SJSA1 (cell line): ENCODE data around the gene INHBE. TPM values are rescaled to one million over a fixed set of nuclear protein-coding genes. Genes with fewer than 3 reads are reported as not detected.

ENCODE experiments used
- DNase-seq, 2 experiments: peaks; one replicate each; pipeline ENCODE4 v3.0.0-alpha.2; 2015 to 2020; ENCODE audit warnings: low spot score in 2 of 2, low read depth in 1 of 2
- H3K27ac ChIP-seq: fragments of 250-450 bp; sonication (Bioruptor Pico); 2 replicates; pipeline ENCODE4 v1.5.1; 2020; ENCODE audit warnings: mild to moderate bottlenecking, moderate library complexity
- H3K27me3 ChIP-seq: fragments of 250-450 bp; sonication (Bioruptor Pico); replicated peaks from 2 replicates; pipeline ENCODE4 v1.5.1; 2020; ENCODE audit warnings: mild to moderate bottlenecking, moderate library complexity
- H3K36me3 ChIP-seq: fragments of 250-450 bp; sonication (Bioruptor Pico); 2 replicates; pipeline ENCODE4 v1.5.1; 2020; ENCODE audit warnings: mild to moderate bottlenecking
- H3K4me1 ChIP-seq: fragments of 250-450 bp; sonication (Bioruptor Pico); replicated peaks from 2 replicates; pipeline ENCODE4 v1.6.1; 2021; ENCODE audit warnings: mild to moderate bottlenecking
- H3K4me3 ChIP-seq: fragments of 250-450 bp; sonication (Bioruptor Pico); 2 replicates; pipeline ENCODE4 v1.5.1; 2020; ENCODE audit warnings: mild to moderate bottlenecking
- H3K9me3 ChIP-seq: fragments of 250-450 bp; sonication (Bioruptor Pico); replicated peaks from 2 replicates; pipeline ENCODE4 v1.5.1; 2020; ENCODE audit warnings: mild to moderate bottlenecking
- total RNA-seq: library from RNA; depleted of rRNA; stranded (reverse); fragments of >200 nt; shearing (Covaris generic); gene quantifications from 2 replicates; pipeline ENCODE4 v1.2.3, GENCODE V29; 2014

INHBE gene
- total RNA-seq, 1 experiment from 2014 or later: 2.2 TPM

GRCh38 chr12:57470286-57470969 is 15.3 kb downstream of the INHBE start:
- no peaks in the 10 kb centered on the region for H3K4me1 ChIP-seq
- peaks cover 3% of the 10 kb centered on the region; the same call in 1 of the 2 replicates for H3K9me3 ChIP-seq
- H3K4me3 ChIP-seq: no peak overlapping the region
- H3K36me3 ChIP-seq: peaks cover 75% of the 10 kb centered on the region
- peak; percentile 78 to 96 for DNase-seq
- no peaks in the 10 kb centered on the region for H3K27me3 ChIP-seq
- no peak overlapping the region for H3K27ac ChIP-seq

DNA sequence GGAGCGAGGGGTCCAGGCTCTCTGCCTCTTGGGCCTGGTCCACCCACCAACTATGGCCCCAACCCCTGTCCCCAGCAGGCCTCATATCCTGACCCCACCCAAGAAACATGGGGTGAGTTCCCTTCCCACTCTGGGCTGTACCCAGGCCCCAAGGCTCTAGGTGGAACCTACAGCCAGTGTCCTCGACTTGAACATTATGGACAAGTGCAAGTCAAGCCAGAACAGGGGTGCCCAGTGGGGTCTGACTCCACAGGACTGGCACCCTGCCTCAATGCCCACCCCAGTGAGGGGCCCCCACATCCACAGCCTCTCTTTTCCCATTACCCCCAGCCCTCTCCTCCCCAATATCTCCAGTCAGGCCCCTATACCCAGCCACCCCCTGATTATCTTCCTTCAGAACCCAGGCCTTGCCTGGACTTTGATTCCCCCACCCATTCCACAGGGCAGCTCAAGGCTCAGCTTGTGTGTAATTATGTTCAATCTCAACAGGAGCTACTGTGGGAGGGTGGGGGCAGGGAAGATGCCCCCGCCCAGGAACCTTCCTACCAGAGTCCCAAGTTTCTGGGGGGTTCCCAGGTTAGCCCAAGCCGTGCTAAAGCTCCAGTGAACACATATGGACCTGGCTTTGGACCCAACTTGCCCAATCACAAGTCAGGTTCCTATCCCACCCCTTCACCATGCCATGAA is 16.0 kb downstream of the INHBE start:
- Histone ChIP-seq H3K9me3 (peaks cover 3% of the 10 kb centered on the region; the same call in 1 of the 2 replicates), H3K27me3 (no peaks in the 10 kb centered on the region), H3K36me3 (peaks cover 68% of the 10 kb centered on the region), H3K4me1 (no peaks in the 10 kb centered on the region), H3K4me3 (no peak overlapping the region), H3K27ac (no peak overlapping the region)
- DNase-seq: peak; percentile 76 to 94

DNA sequence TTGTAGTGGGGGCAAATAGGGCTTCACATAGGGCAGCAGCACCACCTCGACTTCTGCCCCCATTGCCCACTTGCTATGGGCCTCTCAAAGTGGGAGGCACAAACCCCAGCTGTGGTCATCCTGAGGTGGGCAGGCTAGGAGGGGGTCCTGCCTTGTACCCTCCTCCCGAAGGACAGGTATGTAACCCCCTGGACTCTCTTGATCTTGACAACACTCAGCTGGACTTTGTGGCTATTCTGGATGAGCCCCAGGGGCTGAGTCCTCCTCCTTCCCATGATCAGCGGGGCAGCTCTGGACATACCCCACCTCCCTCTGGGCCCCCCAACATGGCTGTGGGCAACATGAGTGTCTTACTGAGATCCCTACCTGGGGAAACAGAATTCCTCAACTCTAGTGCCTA is 16.6 kb downstream of the INHBE start:
- Histone ChIP-seq H3K36me3 (peaks cover 63% of the 10 kb centered on the region), H3K4me1 (no peaks in the 10 kb centered on the region), H3K4me3 (no peak overlapping the region), H3K27ac (no peak overlapping the region), H3K9me3 (peaks cover 3% of the 10 kb centered on the region; the same call in 1 of the 2 replicates), H3K27me3 (no peaks in the 10 kb centered on the region)
- peak in 1 of 2 experiments; percentile 94 for DNase-seq

DNA sequence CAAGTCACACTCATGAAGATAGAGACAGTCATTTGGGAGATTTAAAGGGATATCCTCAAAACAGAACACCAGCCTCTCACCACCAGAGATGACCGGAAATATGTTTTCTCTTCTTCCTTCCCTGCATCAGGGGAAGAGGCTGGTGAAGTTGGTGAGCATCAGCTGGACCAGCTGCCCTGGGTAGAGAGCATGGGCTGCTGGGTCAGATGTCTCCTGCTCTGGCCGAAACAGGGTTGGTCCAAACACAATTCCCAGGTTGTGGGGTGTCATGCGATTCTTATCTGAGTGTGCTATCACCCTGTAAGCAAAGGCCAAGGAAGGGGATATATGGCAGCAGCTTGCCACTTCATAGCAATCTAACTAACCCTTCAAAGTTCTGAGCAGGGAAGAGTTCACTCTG is 17.3 kb downstream of the INHBE start:
- Histone ChIP-seq H3K27me3 (no peaks in the 10 kb centered on the region), H3K36me3 (peaks cover 55% of the 10 kb centered on the region), H3K27ac (no peak overlapping the region), H3K4me3 (no peak overlapping the region), H3K4me1 (peaks cover 4% of the 10 kb centered on the region), H3K9me3 (peaks cover 3% of the 10 kb centered on the region; the same call in 1 of the 2 replicates)
- peak in 1 of 2 experiments; percentile 91 for DNase-seq

GRCh38 chr12:57473392-57473791 is 18.3 kb downstream of the INHBE start:
- Histone ChIP-seq H3K4me3 (no peak overlapping the region), H3K4me1 (peaks cover 14% of the 10 kb centered on the region), H3K36me3 (peaks cover 45% of the 10 kb centered on the region), H3K9me3 (peaks cover 3% of the 10 kb centered on the region; the same call in 1 of the 2 replicates), H3K27me3 (no peaks in the 10 kb centered on the region), H3K27ac (no peak overlapping the region)
- DNase-seq: peak; percentile 75 to 90

DNA sequence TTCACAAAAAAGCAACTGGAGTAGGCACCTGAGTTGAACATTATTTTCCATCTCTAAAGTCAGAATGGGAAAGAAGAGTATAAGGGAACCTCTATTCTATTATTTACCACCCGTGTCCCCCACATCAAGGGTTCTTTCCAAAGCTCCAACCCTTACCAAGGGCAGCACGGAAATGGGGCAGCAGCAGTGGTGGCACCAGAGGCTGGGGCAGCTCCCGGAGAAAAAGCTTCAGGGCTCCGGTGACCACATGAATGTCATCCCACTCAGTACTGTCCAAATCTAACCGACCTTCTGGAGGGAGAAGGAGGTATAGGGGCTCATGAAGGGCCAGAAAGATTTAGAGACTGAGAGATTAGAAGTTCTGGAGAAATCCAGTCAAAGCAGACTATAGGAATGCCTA is 18.8 kb downstream of the INHBE start:
- Histone ChIP-seq H3K27me3 (no peaks in the 10 kb centered on the region), H3K36me3 (peaks cover 40% of the 10 kb centered on the region), H3K4me1 (peaks cover 19% of the 10 kb centered on the region), H3K4me3 (no peak overlapping the region), H3K9me3 (peaks cover 3% of the 10 kb centered on the region; the same call in 1 of the 2 replicates), H3K27ac (no peak overlapping the region)
- DNase-seq: peak; percentile 74 to 94

DNA sequence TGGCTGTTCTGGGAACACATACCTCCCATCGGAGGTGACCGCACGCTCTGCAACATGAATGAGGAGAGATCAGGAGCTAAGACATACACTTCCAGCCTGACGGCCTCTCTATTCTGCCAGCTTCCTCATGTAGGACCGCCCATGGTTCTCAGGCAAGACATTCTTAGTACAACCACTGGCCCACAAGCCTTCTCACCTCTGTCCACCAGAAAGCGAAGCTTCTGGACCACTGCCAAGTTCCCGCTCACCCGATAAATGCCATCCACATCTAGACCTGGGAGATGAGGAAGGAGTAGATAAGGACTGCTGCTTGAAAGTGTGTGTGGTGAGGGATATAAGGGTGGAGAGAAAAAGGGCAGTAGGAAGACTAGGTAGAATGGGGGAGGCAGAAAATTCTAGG is 19.3 kb downstream of the INHBE start:
- Histone ChIP-seq H3K36me3 (peaks cover 35% of the 10 kb centered on the region), H3K27me3 (no peaks in the 10 kb centered on the region), H3K4me1 (peaks cover 24% of the 10 kb centered on the region), H3K4me3 (no peak overlapping the region), H3K9me3 (peaks cover 3% of the 10 kb centered on the region; the same call in 1 of the 2 replicates), H3K27ac (no peak overlapping the region)
- peak in 1 of 2 experiments; percentile 98 for DNase-seq

DNA sequence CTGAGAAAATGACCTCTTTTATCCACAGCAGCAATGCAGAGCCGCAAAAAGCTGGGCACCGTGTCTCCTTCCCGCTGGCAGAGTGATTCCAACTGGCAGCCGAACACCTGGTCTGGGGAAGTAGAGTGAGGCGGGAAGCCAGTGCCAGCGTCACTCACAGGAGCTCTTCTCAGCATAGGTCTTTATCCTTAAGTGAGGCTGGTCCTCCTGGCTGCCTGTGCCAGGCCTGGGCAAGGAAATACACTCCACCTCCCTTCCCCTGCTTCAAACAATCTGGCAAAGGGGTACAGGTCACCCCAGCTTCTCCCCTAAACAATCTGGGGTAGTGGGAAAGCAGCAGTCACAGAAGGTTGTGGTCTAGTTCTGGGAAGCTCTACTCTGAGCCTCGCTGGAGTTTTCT is 19.8 kb downstream of the INHBE start:
- no peak overlapping the region for H3K27ac ChIP-seq
- H3K36me3 ChIP-seq: peaks cover 31% of the 10 kb centered on the region
- no peaks in the 10 kb centered on the region for H3K27me3 ChIP-seq
- peaks cover 2% of the 10 kb centered on the region; the same call in 1 of the 2 replicates for H3K9me3 ChIP-seq
- DNase-seq: peak in 1 of 2 experiments; percentile 94
- peaks cover 28% of the 10 kb centered on the region for H3K4me1 ChIP-seq
- H3K4me3 ChIP-seq: no peak overlapping the region

DNA sequence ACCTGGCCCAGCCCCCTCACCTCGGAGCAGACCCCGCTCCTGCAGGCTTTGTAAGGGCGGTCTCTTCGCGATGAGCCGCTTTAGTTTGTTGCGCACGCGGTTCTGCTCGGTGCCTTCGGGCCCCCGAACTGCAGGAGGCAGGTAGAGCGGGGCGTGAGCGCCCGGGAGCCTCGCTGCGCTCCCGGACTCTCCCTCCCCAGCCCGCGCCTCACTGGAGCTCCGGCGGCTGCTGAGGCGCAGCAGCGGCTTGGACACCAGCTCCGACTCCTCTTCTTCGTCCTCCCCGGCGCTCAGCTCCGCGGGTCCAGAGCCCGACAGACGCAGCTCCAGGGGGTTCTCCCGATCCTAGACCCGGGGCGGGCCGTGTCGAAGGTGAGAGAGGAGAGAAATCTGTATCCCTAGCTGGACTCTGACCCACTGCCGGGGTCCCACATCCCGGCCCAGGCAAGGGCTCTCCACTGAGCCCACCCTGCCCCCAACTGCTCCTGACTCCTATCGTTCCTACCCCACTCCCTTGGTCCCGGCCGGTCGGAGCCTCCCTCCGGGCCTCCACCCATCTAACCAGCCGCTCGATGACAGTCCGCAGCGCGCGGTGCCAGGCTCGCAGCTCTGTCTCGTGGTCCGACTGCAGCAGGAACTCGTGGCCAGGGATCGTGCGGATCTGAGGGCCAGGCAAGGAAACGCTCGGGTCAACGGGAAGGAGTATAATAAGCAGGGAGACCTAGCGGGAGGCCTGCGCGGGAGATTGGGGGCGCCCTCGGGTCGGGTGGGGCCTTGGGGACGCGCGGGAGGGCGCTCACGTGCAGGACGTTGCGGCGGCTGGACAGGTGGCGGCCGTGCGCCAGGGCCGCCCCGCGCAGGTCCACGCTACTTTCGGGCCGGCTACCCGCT is 20.4 kb downstream of the INHBE start:
- no peak overlapping the region for H3K4me3 ChIP-seq
- H3K36me3 ChIP-seq: peaks cover 24% of the 10 kb centered on the region
- H3K4me1 ChIP-seq: peaks cover 32% of the 10 kb centered on the region
- no peaks in the 10 kb centered on the region for H3K27me3 ChIP-seq
- peak in 1 of 2 experiments; percentile 97 for DNase-seq
- H3K9me3 ChIP-seq: no peaks in the 10 kb centered on the region; the same call in 1 of the 2 replicates
- no peak overlapping the region for H3K27ac ChIP-seq

DNA sequence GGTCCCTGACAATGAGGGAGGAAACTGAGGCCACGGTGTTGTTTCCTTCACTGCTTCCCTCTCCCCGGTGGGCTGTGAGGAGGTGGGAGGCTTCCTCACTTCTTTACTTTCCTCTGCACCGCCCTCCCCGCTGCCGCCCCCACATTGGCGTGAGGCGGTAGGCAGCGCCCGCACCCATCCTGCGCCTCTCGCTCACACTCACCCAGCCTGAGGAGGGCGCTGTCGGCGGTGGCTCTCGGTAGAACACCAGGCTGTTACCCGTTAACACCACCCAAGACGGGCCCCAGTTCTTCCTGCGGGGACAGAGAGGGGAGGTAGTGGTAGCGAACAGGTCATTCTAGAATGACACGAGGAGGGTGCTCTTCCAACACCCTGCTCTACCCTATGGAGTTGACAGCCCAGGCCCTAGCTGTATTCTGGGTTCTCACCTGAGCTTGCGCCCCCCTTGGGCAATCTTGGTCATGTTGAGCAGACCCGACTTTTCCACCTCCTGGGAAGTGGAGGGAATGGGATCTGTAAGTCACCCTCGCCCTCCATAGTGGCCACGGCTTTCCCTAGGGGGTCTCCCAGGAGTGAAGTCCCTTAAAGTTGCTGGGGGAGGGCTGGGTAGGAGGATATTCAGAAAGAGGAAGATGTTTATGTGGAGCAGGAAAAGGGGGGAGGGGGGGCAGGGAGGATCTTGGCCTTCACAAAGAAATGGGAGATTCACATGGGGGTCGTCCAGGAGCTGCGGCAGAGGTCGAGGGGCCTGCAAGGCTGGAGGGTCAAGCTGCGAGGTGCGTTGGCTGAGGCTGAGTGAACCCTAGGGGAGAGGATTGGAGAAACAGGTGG is 21.3 kb downstream of the INHBE start:
- peaks cover 15% of the 10 kb centered on the region for H3K36me3 ChIP-seq
- H3K27me3 ChIP-seq: no peaks in the 10 kb centered on the region
- H3K4me3 ChIP-seq: no peak overlapping the region
- peak in 1 of 2 experiments; percentile 97 for DNase-seq
- H3K27ac ChIP-seq: no peak overlapping the region
- peaks cover 41% of the 10 kb centered on the region for H3K4me1 ChIP-seq
- no peaks in the 10 kb centered on the region; the same call in 1 of the 2 replicates for H3K9me3 ChIP-seq

GRCh38 chr12:57476993-57477709 is 22.0 kb downstream of the INHBE start:
- Histone ChIP-seq H3K4me3 (no peak overlapping the region), H3K36me3 (peaks cover 8% of the 10 kb centered on the region), H3K4me1 (peaks cover 49% of the 10 kb centered on the region), H3K27ac (peak overlapping the region; percentile 4), H3K9me3 (no peaks in the 10 kb centered on the region; the same call in 1 of the 2 replicates), H3K27me3 (no peaks in the 10 kb centered on the region)
- peak; percentile 75 to 96 for DNase-seq
